ENCODE data around the gene MOG.

GRCh38 chr6:29708432-29709179, 51.7 kb downstream of the MOG start:
- TF ChIP-seq CTCF (IDR thresholded peaks at IDR 0.05; ENCODE audit: low read depth, low read length): no peak
- TF ChIP-seq EZH2phosphoT487 (IDR thresholded peaks at IDR 0.05; ENCODE audit: low read depth): no peak

Measured in OCI-LY3 (cell line).